Measurements from ENCODE around the gene C5.

The C5 gene

GRCh38 chr9:120928483-120929228 lies 121.4 kb downstream of the C5 start:
- no peaks in the 10 kb centered on the region for H3K36me3 ChIP-seq (ENCODE audit: control insufficient read depth in 5 of 5, insufficient read depth in 5 of 5, low read length in 5 of 5)
- H3K4me1 ChIP-seq (ENCODE audit: control insufficient read depth in 5 of 5, insufficient read depth in 5 of 5, low read length in 5 of 5): peaks cover 2 to 36% (median 26%) of the 10 kb centered on the region in 5 donors
- no peaks in the 10 kb centered on the region for H3K9me3 ChIP-seq (ENCODE audit: control insufficient read depth in 5 of 5, low read length in 5 of 5)
- peak overlapping the region; percentile 78 for H3K27ac ChIP-seq (ENCODE audit: low read depth, low read length)
- H3K27me3 ChIP-seq (ENCODE audit: control insufficient read depth in 5 of 5, insufficient read depth in 4 of 5, low read length in 5 of 5): no peaks in the 10 kb centered on the region
- peak overlapping the region in 4 of 5 donors; percentile 73 to 87 (median 83) for H3K9ac ChIP-seq (ENCODE audit: low read length in 5 of 5)
- H3K4me3 ChIP-seq (ENCODE audit: low read depth in 1 of 5, low read length in 5 of 5): peak overlapping the region; percentile 52 to 79 (median 69)

DNA sequence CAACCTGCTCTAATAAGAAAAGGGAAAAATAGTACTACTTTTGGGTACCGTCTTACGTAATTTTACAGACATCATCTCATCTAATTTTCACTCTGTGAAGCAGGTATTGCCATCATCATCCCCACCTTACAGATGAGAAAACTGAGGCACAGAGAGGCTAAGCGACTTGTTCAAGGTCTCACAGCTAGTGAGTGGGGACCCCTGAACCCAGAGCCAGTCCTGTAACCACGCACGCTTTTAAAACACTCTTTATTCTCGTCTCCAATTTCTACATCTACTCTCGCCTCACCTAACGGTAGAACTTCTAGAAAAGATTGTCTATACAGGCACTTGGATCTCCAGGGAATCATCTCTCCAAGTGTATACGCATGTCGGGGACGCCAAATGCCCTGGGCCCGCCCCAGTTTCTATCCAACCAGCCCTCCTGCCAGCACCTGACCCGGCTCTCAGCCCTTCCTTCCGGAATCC lies 122.0 kb downstream of the C5 start:
- peak overlapping the region; percentile 52 to 79 (median 69) for H3K4me3 ChIP-seq (ENCODE audit: low read depth in 1 of 5, low read length in 5 of 5)
- no peaks in the 10 kb centered on the region for H3K36me3 ChIP-seq (ENCODE audit: control insufficient read depth in 5 of 5, insufficient read depth in 5 of 5, low read length in 5 of 5)
- no peaks in the 10 kb centered on the region for H3K27me3 ChIP-seq (ENCODE audit: control insufficient read depth in 5 of 5, insufficient read depth in 4 of 5, low read length in 5 of 5)
- H3K9ac ChIP-seq (ENCODE audit: low read length in 5 of 5): peak overlapping the region in 4 of 5 donors; percentile 73 to 87 (median 83)
- H3K27ac ChIP-seq (ENCODE audit: low read depth, low read length): peak overlapping the region; percentile 78
- H3K9me3 ChIP-seq (ENCODE audit: control insufficient read depth in 5 of 5, low read length in 5 of 5): no peaks in the 10 kb centered on the region
- H3K4me1 ChIP-seq (ENCODE audit: control insufficient read depth in 5 of 5, insufficient read depth in 5 of 5, low read length in 5 of 5): peaks cover 2 to 36% (median 26%) of the 10 kb centered on the region in 5 donors

DNA sequence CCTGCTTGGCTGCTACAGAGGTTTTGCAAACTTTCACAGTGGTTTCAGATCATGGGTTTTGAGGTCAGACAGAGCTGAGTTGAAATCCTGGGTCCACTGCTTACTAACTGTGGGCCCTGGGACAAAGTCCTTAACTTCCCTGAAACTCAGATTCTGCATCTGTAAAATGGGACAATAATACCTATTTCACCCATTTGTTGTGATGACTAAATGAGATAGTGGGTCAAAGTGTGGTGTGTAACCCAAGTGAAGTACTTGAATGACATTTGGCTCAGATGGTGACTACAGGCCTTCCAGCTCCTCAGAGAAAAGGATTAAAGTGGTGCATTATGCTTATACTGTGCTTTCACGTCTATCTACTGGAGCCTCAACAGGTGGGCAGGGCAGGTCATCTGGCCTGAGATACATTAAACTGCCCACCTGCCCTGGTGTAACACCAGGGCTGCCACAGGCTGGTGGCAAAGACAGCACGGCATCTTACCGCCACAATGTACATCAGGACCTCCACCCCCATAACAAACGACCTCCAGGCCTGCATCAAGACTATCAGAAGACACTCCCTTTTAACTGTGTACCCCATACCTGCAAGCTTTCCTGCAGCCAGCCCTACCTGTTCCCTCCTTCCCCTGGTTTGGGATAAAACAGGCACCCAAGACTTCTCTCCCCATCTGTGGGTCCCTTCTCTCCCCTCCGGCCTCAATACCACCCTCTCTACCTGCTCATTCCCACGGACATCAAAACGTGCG lies 122.6 kb downstream of the C5 start:
- peak overlapping the region in 1 of 5 donors; percentile 73 for H3K9ac ChIP-seq (ENCODE audit: low read length in 5 of 5)
- peaks cover 2 to 36% (median 26%) of the 10 kb centered on the region in 5 donors for H3K4me1 ChIP-seq (ENCODE audit: control insufficient read depth in 5 of 5, insufficient read depth in 5 of 5, low read length in 5 of 5)
- H3K36me3 ChIP-seq (ENCODE audit: control insufficient read depth in 5 of 5, insufficient read depth in 5 of 5, low read length in 5 of 5): no peaks in the 10 kb centered on the region
- no peaks in the 10 kb centered on the region for H3K9me3 ChIP-seq (ENCODE audit: control insufficient read depth in 5 of 5, low read length in 5 of 5)
- peak overlapping the region; percentile 24 for H3K27ac ChIP-seq (ENCODE audit: low read depth, low read length)
- no peaks in the 10 kb centered on the region for H3K27me3 ChIP-seq (ENCODE audit: control insufficient read depth in 5 of 5, insufficient read depth in 4 of 5, low read length in 5 of 5)
- H3K4me3 ChIP-seq (ENCODE audit: low read depth in 1 of 5, low read length in 5 of 5): peak overlapping the region in 3 of 5 donors; percentile 65 to 79 (median 69)

DNA sequence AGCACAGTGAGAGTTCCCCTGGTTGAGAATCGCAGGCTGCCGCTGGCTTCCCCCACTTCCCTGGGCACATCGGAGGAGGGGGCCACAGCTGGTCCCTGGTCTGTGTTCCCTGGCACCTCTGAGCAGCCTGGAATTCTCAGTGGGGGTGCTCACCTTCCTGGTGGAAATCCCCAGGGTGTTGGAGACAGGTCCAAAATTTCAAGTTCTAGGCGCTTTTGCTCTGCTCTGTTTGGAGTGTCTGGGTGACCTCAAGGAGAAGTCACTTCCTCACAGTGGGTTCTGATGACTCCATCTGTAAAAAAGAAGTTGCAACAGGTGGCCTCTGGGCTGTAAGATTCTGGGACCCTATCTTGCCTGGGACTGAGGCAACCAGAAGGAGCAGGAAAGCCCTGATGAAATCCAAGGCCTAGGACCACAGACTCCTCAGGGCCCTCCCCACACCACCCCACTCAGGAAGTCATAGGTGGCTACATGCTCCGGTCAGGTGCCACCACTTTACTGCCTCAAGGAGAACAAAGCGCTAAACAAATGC lies 123.6 kb downstream of the C5 start, which contains the start of gene TRAF1:
TRAF1 (minus strand) TSS at position 400 of the 532 bp plus-strand sequence. CDS start 721 bp downstream, outside the sequence.
- Histone ChIP-seq H3K9me3 (ENCODE audit: control insufficient read depth in 5 of 5, low read length in 5 of 5) (no peaks in the 10 kb centered on the region), H3K27me3 (ENCODE audit: control insufficient read depth in 5 of 5, insufficient read depth in 4 of 5, low read length in 5 of 5) (no peaks in the 10 kb centered on the region), H3K4me1 (ENCODE audit: control insufficient read depth in 5 of 5, insufficient read depth in 5 of 5, low read length in 5 of 5) (peaks cover 1 to 29% (median 20%) of the 10 kb centered on the region in 5 donors), H3K9ac (ENCODE audit: low read length in 5 of 5) (peak within 1 kb of the TSS in 2 of 5 donors; percentile 23 to 44), H3K4me3 (ENCODE audit: low read depth in 1 of 5, low read length in 5 of 5) (peak within 1 kb of the TSS in 1 of 5 donors; percentile 65), H3K27ac (ENCODE audit: low read depth, low read length) (peak within 1 kb of the TSS; percentile 24), H3K36me3 (ENCODE audit: control insufficient read depth in 5 of 5, insufficient read depth in 5 of 5, low read length in 5 of 5) (no peaks in the 10 kb centered on the region)

DNA sequence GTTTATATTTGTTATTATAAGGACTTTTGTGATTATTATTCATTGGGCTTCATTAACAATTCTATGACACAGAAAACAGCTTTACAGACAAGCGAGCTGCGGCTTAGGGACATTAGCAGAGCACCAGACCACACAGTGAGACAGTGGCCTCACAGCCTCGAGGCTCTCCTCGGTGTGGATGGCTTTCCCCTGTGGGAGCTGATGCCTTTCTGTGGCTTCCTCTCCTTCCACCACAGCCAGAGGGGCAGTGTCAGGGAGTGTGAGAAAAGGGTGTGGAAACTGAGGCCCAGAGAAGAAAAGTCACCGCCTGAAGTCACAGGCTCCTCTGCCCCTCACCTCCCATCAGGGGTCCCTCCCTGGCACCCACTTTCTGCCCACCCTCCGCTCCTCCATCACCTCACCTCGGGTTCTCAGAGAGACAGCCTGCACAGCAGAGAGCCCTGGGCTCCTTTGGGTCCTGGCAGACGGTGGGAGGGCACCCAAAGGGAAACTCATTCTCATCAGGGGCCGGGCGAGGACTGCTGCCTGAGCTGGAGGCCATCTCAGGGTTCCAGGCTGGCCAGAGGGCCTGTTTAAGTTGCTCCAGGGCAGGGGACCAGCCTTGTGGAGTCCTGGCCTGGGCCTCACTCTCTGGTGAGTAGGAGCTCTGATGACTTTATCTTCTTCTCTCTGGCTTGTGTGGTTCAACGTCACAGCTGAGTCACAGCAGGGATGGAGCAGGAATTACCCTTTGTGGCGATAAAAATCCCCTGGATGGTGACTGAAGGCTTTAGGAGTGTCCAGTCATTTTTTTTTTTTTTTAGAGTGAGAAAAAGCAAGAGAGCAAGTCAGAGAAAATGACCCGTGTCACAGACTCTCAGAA lies 124.3 kb downstream of the C5 start:
- H3K36me3 ChIP-seq (ENCODE audit: control insufficient read depth in 5 of 5, insufficient read depth in 5 of 5, low read length in 5 of 5): no peaks in the 10 kb centered on the region
- H3K9me3 ChIP-seq (ENCODE audit: control insufficient read depth in 5 of 5, low read length in 5 of 5): no peaks in the 10 kb centered on the region
- H3K4me3 ChIP-seq (ENCODE audit: low read depth in 1 of 5, low read length in 5 of 5): no peak overlapping the region
- H3K9ac ChIP-seq (ENCODE audit: low read length in 5 of 5): peak overlapping the region in 1 of 5 donors; percentile 44
- no peak overlapping the region for H3K27ac ChIP-seq (ENCODE audit: low read depth, low read length)
- no peaks in the 10 kb centered on the region for H3K27me3 ChIP-seq (ENCODE audit: control insufficient read depth in 5 of 5, insufficient read depth in 4 of 5, low read length in 5 of 5)
- peaks cover 0 to 24% (median 17%) of the 10 kb centered on the region in 5 donors for H3K4me1 ChIP-seq (ENCODE audit: control insufficient read depth in 5 of 5, insufficient read depth in 5 of 5, low read length in 5 of 5)

DNA sequence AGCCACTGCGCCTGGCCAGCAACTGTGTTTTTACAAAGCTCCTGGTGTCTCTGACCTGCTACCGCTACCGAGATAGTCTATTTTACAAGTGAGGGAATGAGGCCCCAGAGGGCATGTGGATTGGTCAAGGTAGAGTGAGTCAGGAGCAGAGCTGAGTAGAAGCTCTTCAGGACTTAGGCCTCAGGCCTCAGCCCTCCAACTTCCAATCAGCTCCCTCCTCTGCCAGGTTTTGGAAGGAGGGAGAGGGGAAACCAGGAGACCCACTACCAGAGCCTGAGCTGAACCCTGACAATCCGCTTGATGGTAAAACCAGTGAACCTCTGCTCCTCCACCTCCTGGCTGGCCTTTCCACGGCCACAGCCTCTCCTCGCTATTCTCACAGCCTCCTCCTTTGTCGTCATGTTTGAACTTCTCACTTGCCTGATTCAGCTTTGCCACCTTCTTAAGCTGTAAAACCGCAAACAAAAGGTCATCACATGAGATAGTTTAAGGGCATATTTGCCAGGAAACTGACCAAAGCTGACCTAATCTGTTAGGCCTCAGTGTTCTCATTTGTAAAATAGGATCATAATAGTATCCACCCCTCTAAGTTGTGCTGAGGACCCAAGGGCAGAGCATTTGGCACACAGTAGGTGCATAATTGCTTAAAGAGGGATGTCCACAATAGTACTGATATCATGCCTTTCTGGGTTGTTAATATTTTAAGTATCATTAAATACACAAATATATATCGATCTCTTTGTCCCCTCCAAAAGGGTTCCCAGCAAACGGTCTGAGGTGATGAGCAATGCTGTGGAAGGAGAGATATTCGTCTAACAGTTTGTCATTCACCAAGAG lies 125.2 kb downstream of the C5 start:
- Histone ChIP-seq H3K27ac (ENCODE audit: low read depth, low read length) (no peak overlapping the region), H3K9me3 (ENCODE audit: control insufficient read depth in 5 of 5, low read length in 5 of 5) (no peaks in the 10 kb centered on the region), H3K27me3 (ENCODE audit: control insufficient read depth in 5 of 5, insufficient read depth in 4 of 5, low read length in 5 of 5) (no peaks in the 10 kb centered on the region), H3K36me3 (ENCODE audit: control insufficient read depth in 5 of 5, insufficient read depth in 5 of 5, low read length in 5 of 5) (no peaks in the 10 kb centered on the region), H3K9ac (ENCODE audit: low read length in 5 of 5) (no peak overlapping the region), H3K4me3 (ENCODE audit: low read depth in 1 of 5, low read length in 5 of 5) (no peak overlapping the region), H3K4me1 (ENCODE audit: control insufficient read depth in 5 of 5, insufficient read depth in 5 of 5, low read length in 5 of 5) (peaks cover 0 to 32% (median 24%) of the 10 kb centered on the region in 5 donors)

GRCh38 chr9:120923620-120924328 lies 126.3 kb downstream of the C5 start:
- no peaks in the 10 kb centered on the region for H3K9me3 ChIP-seq (ENCODE audit: control insufficient read depth in 5 of 5, low read length in 5 of 5)
- no peak overlapping the region for H3K27ac ChIP-seq (ENCODE audit: low read depth, low read length)
- H3K9ac ChIP-seq (ENCODE audit: low read length in 5 of 5): no peak overlapping the region
- H3K36me3 ChIP-seq (ENCODE audit: control insufficient read depth in 5 of 5, insufficient read depth in 5 of 5, low read length in 5 of 5): no peaks in the 10 kb centered on the region
- peaks cover 2 to 35% (median 31%) of the 10 kb centered on the region in 5 donors for H3K4me1 ChIP-seq (ENCODE audit: control insufficient read depth in 5 of 5, insufficient read depth in 5 of 5, low read length in 5 of 5)
- no peaks in the 10 kb centered on the region for H3K27me3 ChIP-seq (ENCODE audit: control insufficient read depth in 5 of 5, insufficient read depth in 4 of 5, low read length in 5 of 5)
- H3K4me3 ChIP-seq (ENCODE audit: low read depth in 1 of 5, low read length in 5 of 5): no peak overlapping the region

DNA sequence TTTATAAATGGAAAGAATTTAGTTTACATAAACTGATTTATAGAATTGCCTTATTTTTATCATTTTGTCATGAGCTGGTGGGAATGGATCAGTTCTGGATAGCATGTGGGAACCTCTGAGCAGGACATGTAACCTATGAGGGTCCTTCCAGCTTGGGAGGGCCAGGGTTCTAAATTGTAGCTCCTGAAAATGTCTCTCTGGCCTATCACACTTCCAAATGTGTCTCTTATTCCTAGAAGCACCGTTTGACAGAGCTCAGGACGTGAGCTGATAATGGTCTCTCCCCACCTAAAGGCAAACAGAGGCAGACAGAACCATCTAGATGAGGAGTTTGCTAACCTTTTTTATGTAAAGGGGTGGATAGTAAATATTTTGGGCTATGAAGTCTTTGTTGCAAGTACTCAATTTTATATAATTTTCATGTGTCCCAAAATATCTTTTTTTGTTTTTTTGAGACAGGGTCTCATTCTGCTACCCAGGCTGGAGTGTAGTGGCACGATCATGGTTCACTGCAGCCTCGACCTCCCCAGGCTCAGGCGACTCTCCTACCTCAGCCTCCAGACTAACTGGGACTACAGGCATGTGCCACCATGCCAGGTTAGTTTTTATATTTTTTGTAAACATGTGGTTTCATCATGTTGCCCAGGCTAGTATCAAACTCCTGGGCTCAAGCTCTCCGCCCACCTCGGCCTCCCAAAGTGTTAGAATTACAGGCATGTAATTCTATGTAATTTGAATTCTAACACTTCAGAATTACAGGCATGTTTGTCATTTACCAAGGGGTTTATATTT lies 127.5 kb downstream of the C5 start:
- H3K27me3 ChIP-seq (ENCODE audit: control insufficient read depth in 5 of 5, insufficient read depth in 4 of 5, low read length in 5 of 5): no peaks in the 10 kb centered on the region
- H3K4me3 ChIP-seq (ENCODE audit: low read depth in 1 of 5, low read length in 5 of 5): no peak overlapping the region
- H3K9me3 ChIP-seq (ENCODE audit: control insufficient read depth in 5 of 5, low read length in 5 of 5): peaks cover 0 to under 1% (median 0%) of the 10 kb centered on the region in 5 donors
- no peaks in the 10 kb centered on the region for H3K36me3 ChIP-seq (ENCODE audit: control insufficient read depth in 5 of 5, insufficient read depth in 5 of 5, low read length in 5 of 5)
- H3K4me1 ChIP-seq (ENCODE audit: control insufficient read depth in 5 of 5, insufficient read depth in 5 of 5, low read length in 5 of 5): peaks cover 2 to 28% (median 24%) of the 10 kb centered on the region in 5 donors
- no peak overlapping the region for H3K27ac ChIP-seq (ENCODE audit: low read depth, low read length)
- H3K9ac ChIP-seq (ENCODE audit: low read length in 5 of 5): no peak overlapping the region

Data from subcutaneous abdominal adipose tissue (tissue), 5 donors.